ENCODE measurements around the gene ASB3. TPM values are rescaled to one million over a fixed set of nuclear protein-coding genes. Genes with fewer than 3 reads are reported as not detected.

Gene ASB3
- total RNA-seq, 1 donor from 2014 or later: 11.4 TPM

GRCh38 chr2:53631313-53632125 is 155.2 kb downstream of the ASB3 start:
- no peaks in the 10 kb centered on the region for H3K27me3 ChIP-seq (ENCODE audit: low read depth)
- H3K4me1 ChIP-seq: no peaks in the 10 kb centered on the region
- DNase-seq: no peak
- no peak overlapping the region for H3K27ac ChIP-seq (replicated peaks)
- no peaks in the 10 kb centered on the region for H3K36me3 ChIP-seq
- intact Hi-C loops (cut with micrococcal nuclease): no loop called here
- H3K4me3 ChIP-seq: no peak overlapping the region
- TF ChIP-seq CTCF (IDR thresholded peaks at IDR 0.05; ENCODE audit: borderline replicate concordance): no peak
- no peaks in the 10 kb centered on the region for H3K9me3 ChIP-seq (replicated peaks)

DNA sequence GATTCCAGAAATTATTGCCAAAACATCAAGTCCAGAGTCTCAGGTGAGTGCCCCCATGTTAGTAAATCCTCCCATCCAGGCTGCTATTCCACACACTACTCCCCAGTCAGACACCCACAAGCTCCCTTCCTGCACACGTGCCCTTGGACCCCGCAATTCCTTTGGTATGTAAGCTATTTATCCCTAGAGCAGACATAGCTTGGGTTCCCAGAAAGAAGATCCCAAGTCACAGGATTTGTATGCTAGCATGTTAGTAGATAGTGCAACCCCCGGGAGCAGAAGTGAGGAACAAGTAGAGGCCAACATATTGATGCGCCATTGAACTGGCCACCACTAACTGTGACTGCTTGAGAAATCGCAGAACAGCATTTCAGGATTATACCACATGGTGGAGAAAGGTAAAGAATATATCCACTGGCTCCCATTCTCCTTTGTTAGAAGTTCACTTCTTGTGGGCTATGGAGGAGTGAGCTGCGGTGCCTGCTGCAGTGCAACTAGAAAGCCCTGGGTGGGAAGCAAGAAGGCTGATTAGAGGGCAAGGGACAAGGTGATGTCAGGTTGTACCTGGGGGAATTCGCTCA is 156.6 kb downstream of the ASB3 start:
- no peaks in the 10 kb centered on the region for H3K27me3 ChIP-seq (ENCODE audit: low read depth)
- H3K4me3 ChIP-seq: no peak overlapping the region
- H3K4me1 ChIP-seq: no peaks in the 10 kb centered on the region
- no peak for DNase-seq
- H3K9me3 ChIP-seq (replicated peaks): no peaks in the 10 kb centered on the region
- no peak for TF ChIP-seq CTCF (IDR thresholded peaks at IDR 0.05; ENCODE audit: borderline replicate concordance)
- intact Hi-C loops (cut with micrococcal nuclease): no loop called here
- H3K27ac ChIP-seq (replicated peaks): no peak overlapping the region
- H3K36me3 ChIP-seq: no peaks in the 10 kb centered on the region

DNA sequence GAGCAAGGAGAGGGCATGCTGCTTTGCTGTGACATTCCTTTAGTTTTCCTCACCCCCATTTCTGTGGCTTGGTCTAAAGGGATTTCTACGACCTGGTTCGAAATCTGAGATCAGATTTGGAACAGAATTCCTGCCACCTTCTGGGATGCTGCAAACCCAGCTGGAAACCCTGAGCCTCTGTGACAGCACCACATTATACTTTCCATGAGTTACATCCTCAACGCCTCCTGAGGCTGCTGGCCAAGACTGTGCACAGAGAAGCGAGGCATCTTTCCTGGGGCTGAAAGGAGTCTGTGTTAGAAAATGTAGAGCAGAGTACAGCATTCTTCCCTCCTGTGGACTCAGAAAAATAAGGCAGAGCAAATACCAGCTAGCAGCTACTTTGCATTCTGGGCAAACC is 157.3 kb downstream of the ASB3 start:
- Histone ChIP-seq H3K4me1 (no peaks in the 10 kb centered on the region), H3K36me3 (no peaks in the 10 kb centered on the region), H3K9me3 (replicated peaks) (no peaks in the 10 kb centered on the region), H3K4me3 (no peak overlapping the region), H3K27ac (replicated peaks) (no peak overlapping the region), H3K27me3 (ENCODE audit: low read depth) (no peaks in the 10 kb centered on the region)
- intact Hi-C loops (cut with micrococcal nuclease): no loop called here
- no peak for DNase-seq
- no peak for TF ChIP-seq CTCF (IDR thresholded peaks at IDR 0.05; ENCODE audit: borderline replicate concordance)

- Histone ChIP-seq H3K4me1 (no peaks in the 10 kb centered on the region), H3K36me3 (no peaks in the 10 kb centered on the region), H3K27me3 (ENCODE audit: low read depth) (no peaks in the 10 kb centered on the region), H3K9me3 (replicated peaks) (no peaks in the 10 kb centered on the region), H3K4me3 (no peak overlapping the region), H3K27ac (replicated peaks) (no peak overlapping the region)
- TF ChIP-seq CTCF (IDR thresholded peaks at IDR 0.05; ENCODE audit: borderline replicate concordance): no peak
- DNase-seq: no peak
- intact Hi-C loops (cut with micrococcal nuclease): no loop called here
Measured at GRCh38 chr2:53629001-53629400, 157.8 kb downstream of the ASB3 start.

- TF ChIP-seq CTCF (IDR thresholded peaks at IDR 0.05; ENCODE audit: borderline replicate concordance): no peak
- Histone ChIP-seq H3K27ac (replicated peaks) (no peak overlapping the region), H3K36me3 (no peaks in the 10 kb centered on the region), H3K4me3 (no peak overlapping the region), H3K4me1 (no peaks in the 10 kb centered on the region), H3K9me3 (replicated peaks) (no peaks in the 10 kb centered on the region), H3K27me3 (ENCODE audit: low read depth) (no peaks in the 10 kb centered on the region)
- DNase-seq: no peak
- intact Hi-C loops (cut with micrococcal nuclease): no loop called here
Measured at GRCh38 chr2:53622141-53622540, 164.6 kb downstream of the ASB3 start.
